GM12872 (cell line): Measurements from ENCODE around the gene SCG3.

Experiments
- CTCF ChIP-seq: IDR thresholded peaks from 3 replicates; pipeline ENCODE4 v1.5.1; 2011; ENCODE audit warnings: low read depth, mild to moderate bottlenecking, low read length, moderate library complexity; ENCODE audit not compliant: insufficient read depth

SCG3 gene

GRCh38 chr15:51672913-51673857 is 8.1 kb upstream of the SCG3 start:
- no peak for TF ChIP-seq CTCF

GRCh38 chr15:51675234-51675633 is 6.1 kb upstream of the SCG3 start:
- no peak for TF ChIP-seq CTCF

- TF ChIP-seq CTCF = no peak
Measured at GRCh38 chr15:51677021-51677420, 4.3 kb upstream of the SCG3 start.

GRCh38 chr15:51677452-51677851 is 3.9 kb upstream of the SCG3 start:
- TF ChIP-seq CTCF = no peak

GRCh38 chr15:51678096-51678495 is 3.2 kb upstream of the SCG3 start:
- TF ChIP-seq CTCF = no peak

- no peak for TF ChIP-seq CTCF
Measured at GRCh38 chr15:51680321-51680720, 982 bp upstream of the SCG3 start.

- no peak for TF ChIP-seq CTCF
Measured at GRCh38 chr15:51687565-51687964, 6.3 kb downstream of the SCG3 start.
